Panc1 (cell line): ENCODE measurements around the gene BCL3.

Experiments used
- CTCF ChIP-seq: fragments of 450-650 bp; IDR thresholded peaks from 2 replicates; pipeline ENCODE4 v1.5.1; 2017; ENCODE audit warnings: mild to moderate bottlenecking
- POLR2AphosphoS5 ChIP-seq: IDR thresholded peaks from 2 replicates; pipeline ENCODE4 v1.6.1; 2012; ENCODE audit warnings: mild to moderate bottlenecking, low read depth, low read length, moderate library complexity
- SIN3A ChIP-seq: IDR thresholded peaks from 2 replicates; pipeline ENCODE4 v1.6.1; 2012; ENCODE audit warnings: low read depth, mild to moderate bottlenecking, low read length, moderate library complexity, borderline replicate concordance; ENCODE audit not compliant: insufficient read depth

GRCh38 chr19:44754750-44755080 is 6.2 kb downstream of the BCL3 start:
- TF ChIP-seq CTCF (no peak), POLR2AphosphoS5 (no peak), SIN3A (no peak)
